IMR-90 (cell line): ENCODE results near the gene TIMELESS. TPM values are rescaled to one million over a fixed set of nuclear protein-coding genes. Genes with fewer than 3 reads are reported as not detected.

ENCODE experiments used
- ATAC-seq: fragments of 200-7000 bp; cut with Tn5 transposase; 2 replicates; pipeline ENCODE4 v1.9.1; 2020; ENCODE audit warnings: low read depth, mild to moderate bottlenecking, moderate library complexity
- BruUV-seq: library from RNA; stranded (reverse); fragments of 400-500 nt; replicated peaks from 2 replicates; lab custom pipeline; 2021; lab: Mats Ljungman, UMichigan
- CTCF ChIA-PET: fragments of 300-600 bp; formaldehyde crosslinking; extraction: SDS; loops from one replicate; lab custom pipeline; 2021; ENCODE audit warnings: antibody characterized with exemption; lab: Yijun Ruan, JAX
- POLR2A ChIA-PET: fragments of 300-600 bp; sonication (Branson Sonifier 250); formaldehyde crosslinking; loops from one replicate; lab custom pipeline; 2022; ENCODE audit warnings: antibody characterized with exemption; ENCODE audit not compliant: unreplicated experiment; lab: Charles Lee
- DNase-seq: peaks from one replicate; pipeline ENCODE4 v3.0.0; 2013
- H2AFZ ChIP-seq: replicated peaks from 2 replicates; pipeline ENCODE3; 2013; ENCODE audit warnings: low read length, mild to moderate bottlenecking; ENCODE audit not compliant: poor library complexity
- H2AK5ac ChIP-seq: 2 replicates; pipeline ENCODE4 v1.6.1; 2013; ENCODE audit warnings: low read depth, low read length, inconsistent platforms
- H2AK9ac ChIP-seq: replicated peaks from 2 replicates; pipeline ENCODE3; 2013; ENCODE audit warnings: mild to moderate bottlenecking, low read depth, low read length, moderate library complexity; ENCODE audit not compliant: poor library complexity
- H2BK120ac ChIP-seq: 2 replicates; pipeline ENCODE4 v1.6.1; 2013; ENCODE audit warnings: low read depth, low read length, inconsistent platforms
- H2BK15ac ChIP-seq: 3 replicates; pipeline ENCODE4 v1.6.1; 2013; ENCODE audit warnings: low read depth, low read length, inconsistent platforms
- H2BK20ac ChIP-seq: 2 replicates; pipeline ENCODE4 v1.6.1; 2013; ENCODE audit warnings: low read depth, mild to moderate bottlenecking, inconsistent platforms, low read length, moderate library complexity
- H2BK5ac ChIP-seq: 2 replicates; pipeline ENCODE4 v1.6.1; 2013; ENCODE audit warnings: mild to moderate bottlenecking, low read depth, low read length, inconsistent platforms; ENCODE audit not compliant: poor library complexity, severe bottlenecking
- H3K14ac ChIP-seq: replicated peaks from 2 replicates; pipeline ENCODE4 v1.6.1; 2013; ENCODE audit warnings: low read depth, low read length, inconsistent platforms
- H3K18ac ChIP-seq: 2 replicates; pipeline ENCODE4 v1.6.1; 2013; ENCODE audit warnings: low read depth, low read length, control low read depth
- H3K23ac ChIP-seq: 2 replicates; pipeline ENCODE4 v1.6.1; 2013; ENCODE audit warnings: low read depth, low read length, inconsistent platforms
- H3K27ac ChIP-seq: 2 replicates; pipeline ENCODE4 v1.5.1; 2013; ENCODE audit warnings: mild to moderate bottlenecking, control low read depth, low read length; ENCODE audit not compliant: insufficient read depth
- H3K27me3 ChIP-seq: 2 replicates; pipeline ENCODE4 v1.6.1; 2013; ENCODE audit warnings: low read length; ENCODE audit not compliant: control insufficient read depth, insufficient read depth
- H3K36me3 ChIP-seq: 2 replicates; pipeline ENCODE4 v1.6.1; 2013; ENCODE audit warnings: low read length, mixed read lengths; ENCODE audit not compliant: control insufficient read depth, insufficient read depth
- H3K4ac ChIP-seq: 2 replicates; pipeline ENCODE4 v1.6.1; 2013; ENCODE audit warnings: low read depth, low read length, inconsistent platforms
- H3K4me1 ChIP-seq: 2 replicates; pipeline ENCODE4 v1.6.1; 2013; ENCODE audit warnings: low read length, mixed read lengths; ENCODE audit not compliant: control insufficient read depth, insufficient read depth
- H3K4me2 ChIP-seq: 2 replicates; pipeline ENCODE4 v1.6.1; 2013; ENCODE audit warnings: low read depth, mild to moderate bottlenecking, control low read depth, low read length, moderate library complexity
- H3K4me3 ChIP-seq: 2 replicates; pipeline ENCODE4 v1.5.1; 2013; ENCODE audit warnings: low read depth, mild to moderate bottlenecking, control low read depth, low read length, moderate library complexity; ENCODE audit not compliant: insufficient read depth
- H3K56ac ChIP-seq: 2 replicates; pipeline ENCODE4 v1.6.1; 2013; ENCODE audit warnings: low read length, inconsistent platforms; ENCODE audit not compliant: insufficient read depth; ENCODE audit errors: extremely low read depth
- H3K79me1 ChIP-seq, 2 experiments: 2 replicates each; pipeline ENCODE4 v1.6.1; 2013; ENCODE audit warnings: low read length in 2 of 2, inconsistent platforms in 1 of 2, low read depth in 1 of 2
- H3K9ac ChIP-seq: 2 replicates; pipeline ENCODE4 v1.6.1; 2013; ENCODE audit warnings: low read depth, low read length, control low read depth
- H3K9me1 ChIP-seq: 2 replicates; pipeline ENCODE4 v1.6.1; 2013; ENCODE audit warnings: low read length, inconsistent platforms; ENCODE audit not compliant: insufficient read depth
- H3K9me3 ChIP-seq: 2 replicates; pipeline ENCODE4 v1.6.1; 2013; ENCODE audit warnings: low read length; ENCODE audit not compliant: control insufficient read depth, insufficient read depth
- H4K20me1 ChIP-seq: 2 replicates; pipeline ENCODE4 v1.6.1; 2013; ENCODE audit warnings: low read length, inconsistent platforms; ENCODE audit not compliant: insufficient read depth
- H4K5ac ChIP-seq: 2 replicates; pipeline ENCODE4 v1.6.1; 2013; ENCODE audit warnings: mild to moderate bottlenecking, low read depth, low read length, control low read depth
- H4K8ac ChIP-seq, 2 experiments: 2 replicates each; pipeline ENCODE4 v1.6.1; 2013; ENCODE audit warnings: low read depth in 2 of 2, low read length in 2 of 2, control low read depth in 1 of 2, inconsistent platforms in 1 of 2
- H4K91ac ChIP-seq: 2 replicates; pipeline ENCODE4 v1.6.1; 2013; ENCODE audit warnings: low read depth, low read length, inconsistent platforms; ENCODE audit not compliant: insufficient read depth
- CHD1 ChIP-seq: IDR thresholded peaks from 2 replicates; pipeline ENCODE4 v1.6.1; 2012; ENCODE audit warnings: low read depth, low read length, improper control_type of control experiment
- CTCF ChIP-seq: conservative IDR thresholded peaks from 2 replicates; pipeline ENCODE4 v1.5.1; 2012; ENCODE audit warnings: mild to moderate bottlenecking, low read depth, low read length, improper control_type of control experiment
- ELK1 ChIP-seq: fragments of 150-350 bp; IDR thresholded peaks from 2 replicates; pipeline ENCODE4 v1.6.1; 2016; ENCODE audit warnings: low read depth, mild to moderate bottlenecking, low read length, moderate library complexity, borderline replicate concordance
- FOS ChIP-seq: fragments of 150-350 bp; IDR thresholded peaks from 2 replicates; pipeline ENCODE4 v1.6.1; 2016; ENCODE audit warnings: low read depth, low read length
- MAFK ChIP-seq: IDR thresholded peaks from 2 replicates; pipeline ENCODE4 v1.6.1; 2012; ENCODE audit warnings: low read depth, low read length, improper control_type of control experiment
- NFE2L2 ChIP-seq: fragments of 150-350 bp; IDR thresholded peaks from 2 replicates; pipeline ENCODE4 v1.6.1; 2016; ENCODE audit warnings: low read depth, mild to moderate bottlenecking, low read length
- POLR2A ChIP-seq: IDR thresholded peaks from 2 replicates; pipeline ENCODE4 v1.6.1; 2012; ENCODE audit warnings: mild to moderate bottlenecking, low read depth, low read length
- RAD21 ChIP-seq: IDR thresholded peaks from 2 replicates; pipeline ENCODE4 v1.6.1; 2012; ENCODE audit warnings: low read length, improper control_type of control experiment
- RCOR1 ChIP-seq: IDR thresholded peaks from 2 replicates; pipeline ENCODE4 v1.6.1; 2012; ENCODE audit warnings: mild to moderate bottlenecking, low read length, improper control_type of control experiment; ENCODE audit not compliant: insufficient replicate concordance
- RFX5 ChIP-seq: IDR thresholded peaks from 2 replicates; pipeline ENCODE4 v1.8.0; 2012; ENCODE audit warnings: low read depth, mild to moderate bottlenecking, low read length, moderate library complexity
- WGBS, 2 experiments: methylation state at CpG; one replicate each; pipeline versions ENCODE4 v1.1.5 to v1.1.7; 2013; ENCODE audit warnings: missing lambda C conversion rate in 2 of 2; ENCODE audit not compliant: insufficient read length in 1 of 2; ENCODE audit errors: extremely low coverage in 2 of 2; 5-methylcytosine and 5-hydroxymethylcytosine counted together
- dilution Hi-C: fragments of 300-500 bp; cut with HindIII; formaldehyde crosslinking; loops from one replicate; pipeline ENCODE4 v1.14.3; 2018; ENCODE audit warnings: low sequenced_read_pairs; ENCODE audit not compliant: unreplicated experiment
- in situ Hi-C: fragments of 300-500 bp; cut with MboI; formaldehyde crosslinking; loops from 3 replicates; pipeline ENCODE4 v1.14.3; 2019; ENCODE audit warnings: low sequenced_read_pairs, inconsistent platforms, mixed read lengths
- intact Hi-C: fragments of 100-400 bp; cut with micrococcal nuclease; formaldehyde crosslinking; loops from 2 replicates; pipeline ENCODE4 v1.10.0; 2022
- polyA plus RNA-seq, 3 experiments: library from polyadenylated mRNA; depleted of rRNA; stranded (reverse); fragments of >200 nt; gene quantifications; 2 replicates each; pipeline ENCODE4 v1.2.3, GENCODE V29; 2012; ENCODE audit warnings: low replicate concordance in 1 of 3
- total RNA-seq: library from RNA; depleted of rRNA; stranded (reverse); fragments of >200 nt; gene quantifications from 2 replicates; pipeline ENCODE4 v1.2.3, GENCODE V29; 2012

The TIMELESS gene
- total and polyA plus RNA-seq, 2 of the 4 experiments (the other 2 are of a cell fraction): 7.3 to 10.4 TPM

GRCh38 chr12:56457817-56458216, 8.6 kb upstream of the TIMELESS start:
- no peak overlapping the region for H4K91ac ChIP-seq
- no TSS peak for BruUV-seq
- no peak overlapping the region for H2BK20ac ChIP-seq
- H3K14ac ChIP-seq: no peak overlapping the region
- no peak overlapping the region for H2BK15ac ChIP-seq
- H4K8ac ChIP-seq: no peak overlapping the region
- H3K9me3 ChIP-seq: no peaks in the 10 kb centered on the region
- no peak overlapping the region for H3K9ac ChIP-seq
- no peaks in the 10 kb centered on the region for H3K79me1 ChIP-seq
- H2BK120ac ChIP-seq: no peak overlapping the region
- 0 out of 2 replicates have a peak, but pooled peaks cover 2% of the 10 kb centered on the region for H3K4me1 ChIP-seq
- in situ Hi-C loops (no loop called here), dilution Hi-C loops (no loop called here), intact Hi-C loops (no loop called here)
- no peak overlapping the region for H3K18ac ChIP-seq
- no peak overlapping the region for H3K23ac ChIP-seq
- peaks cover 19% of the 10 kb centered on the region for H3K27me3 ChIP-seq
- H2AK9ac ChIP-seq: no peak overlapping the region
- H3K9me1 ChIP-seq: no peaks in the 10 kb centered on the region
- DNase-seq (no peak), ATAC-seq (no peak)
- H2AK5ac ChIP-seq: no peak overlapping the region
- no peak overlapping the region for H3K56ac ChIP-seq
- no CpG with 5 or more reads among the region's 4 CpGs for WGBS, 2 experiments
- H3K27ac ChIP-seq: no peak overlapping the region
- no peak overlapping the region for H3K4ac ChIP-seq
- no peaks in the 10 kb centered on the region for H3K36me3 ChIP-seq
- TF ChIP-seq CHD1: no peak
- no peak for TF ChIP-seq RCOR1
- no peak for TF ChIP-seq RAD21
- no peak for TF ChIP-seq MAFK
- TF ChIP-seq ELK1: no peak
- no peak for TF ChIP-seq POLR2A
- TF ChIP-seq CTCF: no peak
- TF ChIP-seq NFE2L2: no peak
- TF ChIP-seq RFX5: no peak
- TF ChIP-seq FOS: no peak
- ChIA-PET CTCF (no interaction called here), POLR2A (no interaction called here)
- no peak overlapping the region for H3K4me3 ChIP-seq
- H2AFZ ChIP-seq: no peak overlapping the region
- H2BK5ac ChIP-seq: no peak overlapping the region
- H4K20me1 ChIP-seq: no peaks in the 10 kb centered on the region
- no peak overlapping the region for H3K4me2 ChIP-seq
- H4K5ac ChIP-seq: no peak overlapping the region
